ENCODE data around the gene BHMT. TPM values are rescaled to one million over a fixed set of nuclear protein-coding genes. Genes with fewer than 3 reads are reported as not detected.

BHMT gene
- total and polyA plus RNA-seq, 9 of the 15 experiments (the other 6 are each of a cell fraction or from before 2014, with no cell fraction given), result not detected

GRCh38 chr5:79109527-79110492 is 1.8 kb upstream of the BHMT start:
- WGBS (ENCODE audit: insufficient coverage, low coverage, missing lambda C conversion rate), result 4% methylated on average over 15 of the region's 15 CpGs
- in situ Hi-C loops (cut with MboI), result no loop called here
- no TSS peak for BruUV-seq (replicated peaks)
- Histone ChIP-seq H3K27me3 (ENCODE audit: control insufficient read depth in 2 of 2, insufficient read depth in 2 of 2, low read length in 2 of 2) (peaks cover 24 to 34% of the 10 kb centered on the region in 2 experiments), H4K20me1 (replicated peaks; ENCODE audit: control insufficient read depth, insufficient read depth, low read length) (no peaks in the 10 kb centered on the region), H3K4me3 (no peak overlapping the region), H3K9me1 (ENCODE audit: control insufficient read depth, insufficient read depth, low read length) (no peaks in the 10 kb centered on the region), H2AFZ (ENCODE audit: low read depth, low read length) (no peak overlapping the region), H3K4me2 (ENCODE audit: insufficient read depth, low read length) (no peak overlapping the region), H3K9ac (ENCODE audit: insufficient read depth in 1 of 2, low read depth in 2 of 2, low read length in 2 of 2) (no peak overlapping the region), H3K4me1 (replicated peaks in 1 of 2; ENCODE audit: control insufficient read depth in 2 of 2, insufficient read depth in 2 of 2, low read length in 2 of 2) (peaks cover 0 to 11% of the 10 kb centered on the region in 2 experiments; a peak in 3 of 5 replicates), H3K27ac (ENCODE audit: extremely low read depth, low read depth, low read length) (no peak overlapping the region), H3K9me3 (replicated peaks; ENCODE audit: control insufficient read depth, insufficient read depth, low read depth, low read length) (no peaks in the 10 kb centered on the region), H3K36me3 (ENCODE audit: control insufficient read depth, insufficient read depth, low read length) (no peaks in the 10 kb centered on the region), H3K79me2 (ENCODE audit: control insufficient read depth, insufficient read depth, low read length) (no peaks in the 10 kb centered on the region)
- ChIA-PET CTCF (ENCODE audit: low intra/inter-chr PET ratio) (interaction anchor here (0.7 to 2.2 kb wide), 3 partner anchors 85 to 204 kb away, joined by 4 to 19 read pairs (median 5); no protein-coding TSS in a partner anchor), POLR2A (no interaction called here)
- intact Hi-C loops (cut with micrococcal nuclease), result loop anchor here (1.0 kb wide), 1 partner anchor 85 kb away; no protein-coding TSS in a partner anchor
- ATAC-seq (peak; percentile 88), FAIRE-seq (peak; percentile 59), DNase-seq (ENCODE audit: extremely low read depth in 1 of 4, low spot score in 3 of 4) (peak; percentile 44 to 52 (median 48))
- TF ChIP-seq KLF6 (CRISPR knock-in tag; IDR thresholded peaks at IDR 0.05; ENCODE audit: borderline replicate concordance), result no peak
- no peak for TF ChIP-seq ZNF398 (CRISPR knock-in tag; IDR thresholded peaks at IDR 0.05)
- TF ChIP-seq NR3C1 (CRISPR knock-in tag; IDR thresholded peaks at IDR 0.05), result no peak
- TF ChIP-seq HMBOX1 (IDR thresholded peaks at IDR 0.05), result peak; percentile 91
- TF ChIP-seq ZNF764 (CRISPR knock-in tag; IDR thresholded peaks at IDR 0.05; ENCODE audit: low read depth), result no peak
- TF ChIP-seq MTA2 (IDR thresholded peaks at IDR 0.05; ENCODE audit: low read depth), result no peak
- TF ChIP-seq MCM3 (IDR thresholded peaks at IDR 0.05), result no peak
- peak; percentile 93 for TF ChIP-seq CBX8 (IDR thresholded peaks at IDR 0.05; ENCODE audit: borderline replicate concordance, extremely low read depth, low read depth, low read length, poor library complexity, severe bottlenecking)
- TF ChIP-seq RNF2 (IDR thresholded peaks at IDR 0.05), result peak; percentile 35; the same call in 1 of the 2 replicates
- TF ChIP-seq DEAF1 (CRISPR knock-in tag; IDR thresholded peaks at IDR 0.05), result peak; percentile 65
- no peak for TF ChIP-seq RBM25 (IDR thresholded peaks at IDR 0.05; ENCODE audit: low read depth, low read length, severe bottlenecking)
